Endothelial cell of hepatic sinusoid (primary cell): ENCODE data around the gene BBX.

Experiments used
- in situ Hi-C: cut with HindIII; loops from 2 replicates; pipeline ENCODE4 v1.10.0; 2017; ENCODE audit warnings: low sequenced_read_pairs

Gene BBX

GRCh38 chr3:107643038-107643883 lies 120.5 kb downstream of the BBX start:
- in situ Hi-C loops = no loop called here

DNA sequence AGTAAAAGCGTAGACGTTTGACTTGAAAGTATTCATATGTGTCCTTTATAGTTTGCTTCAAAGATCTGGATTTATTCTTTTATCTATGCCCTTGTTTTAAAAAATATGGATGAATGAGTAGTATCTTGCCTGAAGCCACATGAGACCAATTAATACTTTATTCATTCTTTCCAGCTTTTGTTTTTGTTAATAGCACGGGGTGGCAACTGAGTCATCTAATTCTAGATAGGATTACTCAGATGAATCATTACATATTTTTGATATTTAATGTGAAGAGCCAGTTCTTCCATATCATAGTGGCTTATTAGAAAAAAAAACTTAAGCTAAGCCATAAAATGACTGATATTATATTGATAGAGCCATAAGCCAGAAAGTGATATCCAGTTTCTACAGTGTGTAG lies 121.9 kb downstream of the BBX start:
- in situ Hi-C loops = no loop called here

DNA sequence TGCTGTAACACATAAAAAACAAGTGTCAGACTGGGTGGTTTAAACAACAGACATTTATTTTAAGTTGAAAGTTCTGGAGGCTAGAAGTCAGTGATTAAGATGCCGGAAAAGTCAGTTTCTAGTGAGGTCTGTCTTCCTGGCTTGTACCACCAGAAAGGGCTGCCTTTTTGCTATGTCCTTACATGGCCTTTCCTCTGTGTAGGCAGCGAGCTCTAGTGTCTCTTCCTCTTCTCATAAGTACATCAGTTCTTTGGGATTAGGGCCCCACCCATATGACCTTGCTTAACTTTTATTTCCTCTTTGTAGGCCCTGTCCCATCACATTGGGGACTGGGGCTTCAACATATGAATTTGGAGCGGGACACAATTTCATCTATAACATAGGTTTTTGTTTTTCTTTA lies 128.0 kb downstream of the BBX start:
- in situ Hi-C loops = no loop called here

DNA sequence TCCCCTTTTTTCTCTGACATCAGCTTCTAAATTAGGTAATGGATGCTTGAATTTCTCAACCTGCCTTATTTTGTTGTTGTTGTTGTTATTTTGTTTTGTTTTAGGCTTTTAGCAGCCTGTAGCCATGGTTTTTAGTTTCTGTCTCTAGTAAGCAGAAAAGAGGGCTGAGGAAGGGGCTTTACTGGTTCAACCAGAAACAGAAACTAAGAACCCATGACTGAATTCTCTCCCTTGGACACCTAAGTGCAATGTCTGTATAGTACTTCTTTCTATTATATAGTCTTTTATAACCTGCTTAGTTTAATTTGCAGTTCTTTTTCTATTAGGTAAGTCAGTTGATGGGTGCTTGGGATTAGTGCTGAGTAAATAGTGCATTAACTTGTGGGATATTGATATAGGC lies 129.0 kb downstream of the BBX start:
- in situ Hi-C loops = no loop called here

- in situ Hi-C loops = no loop called here
Observed at GRCh38 chr3:107654218-107654617, 131.5 kb downstream of the BBX start.

DNA sequence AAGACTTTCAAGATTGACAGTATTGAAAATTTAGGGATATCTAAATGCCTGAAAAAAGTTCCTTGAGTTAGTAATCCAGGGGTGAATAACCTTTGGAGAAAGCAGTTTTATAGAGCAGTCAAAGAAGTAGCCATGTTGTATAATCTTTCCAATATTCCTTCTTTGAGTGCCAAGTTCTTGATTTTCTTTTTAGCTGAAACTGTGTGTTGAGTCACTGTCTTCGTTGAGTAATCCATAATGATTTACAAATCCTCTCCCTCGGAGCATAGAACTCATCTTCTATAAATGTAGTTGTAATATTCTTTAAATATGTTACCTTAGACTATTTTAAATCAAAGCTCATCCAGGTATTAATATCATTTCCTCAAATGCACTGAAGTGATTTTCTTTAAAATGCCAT lies 135.2 kb downstream of the BBX start:
- in situ Hi-C loops = no loop called here

- in situ Hi-C loops = no loop called here
Observed at GRCh38 chr3:107660306-107660976, 137.7 kb downstream of the BBX start.

GRCh38 chr3:107661447-107662123 lies 138.8 kb downstream of the BBX start:
- in situ Hi-C loops = no loop called here

GRCh38 chr3:107662124-107662507 lies 139.4 kb downstream of the BBX start:
- in situ Hi-C loops = no loop called here

GRCh38 chr3:107662586-107662985 lies 139.8 kb downstream of the BBX start:
- in situ Hi-C loops = no loop called here

DNA sequence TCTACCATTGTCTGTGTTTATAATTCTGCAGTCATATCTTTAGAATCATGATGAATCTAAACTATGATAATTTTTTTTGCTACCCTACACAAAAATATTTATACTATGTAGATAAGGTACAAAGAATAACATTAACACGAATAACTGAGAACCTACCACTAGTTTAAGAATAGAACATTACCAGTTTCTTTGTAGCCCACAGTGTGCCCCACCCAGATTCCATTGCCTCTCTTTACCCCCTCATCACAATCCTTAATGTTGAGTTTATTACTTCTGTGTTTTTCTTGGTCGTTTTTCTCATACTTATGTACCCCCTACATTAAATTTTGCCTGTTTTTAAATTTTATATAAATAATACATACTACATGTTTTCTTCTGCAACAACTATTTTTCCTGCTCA lies 140.5 kb downstream of the BBX start:
- in situ Hi-C loops = no loop called here

GRCh38 chr3:107664614-107665013 lies 141.9 kb downstream of the BBX start:
- in situ Hi-C loops = no loop called here

- in situ Hi-C loops = no loop called here
Observed at GRCh38 chr3:107665351-107665750, 142.6 kb downstream of the BBX start.

GRCh38 chr3:107666853-107667252 lies 144.1 kb downstream of the BBX start:
- in situ Hi-C loops = no loop called here

GRCh38 chr3:107668416-107668815 lies 145.7 kb downstream of the BBX start:
- in situ Hi-C loops = no loop called here

DNA sequence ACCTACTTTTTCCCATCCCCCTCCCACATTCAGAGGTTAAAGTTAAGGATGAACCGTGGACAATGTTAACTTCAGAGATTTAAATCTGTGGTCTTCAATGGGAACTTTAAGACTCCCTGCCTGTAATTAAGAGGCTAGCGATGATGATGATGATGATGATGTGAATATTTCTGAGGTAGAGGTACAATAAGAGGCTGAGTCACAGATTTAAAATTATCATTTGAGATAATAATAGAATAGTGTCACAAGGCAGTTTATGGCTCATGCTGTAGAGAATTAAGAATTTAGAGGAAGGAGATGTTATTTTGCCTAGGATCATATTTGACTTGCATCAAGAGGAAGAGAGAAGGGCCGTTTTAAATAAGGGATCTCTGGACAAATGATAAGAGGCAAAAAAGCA lies 146.2 kb downstream of the BBX start:
- in situ Hi-C loops = no loop called here

DNA sequence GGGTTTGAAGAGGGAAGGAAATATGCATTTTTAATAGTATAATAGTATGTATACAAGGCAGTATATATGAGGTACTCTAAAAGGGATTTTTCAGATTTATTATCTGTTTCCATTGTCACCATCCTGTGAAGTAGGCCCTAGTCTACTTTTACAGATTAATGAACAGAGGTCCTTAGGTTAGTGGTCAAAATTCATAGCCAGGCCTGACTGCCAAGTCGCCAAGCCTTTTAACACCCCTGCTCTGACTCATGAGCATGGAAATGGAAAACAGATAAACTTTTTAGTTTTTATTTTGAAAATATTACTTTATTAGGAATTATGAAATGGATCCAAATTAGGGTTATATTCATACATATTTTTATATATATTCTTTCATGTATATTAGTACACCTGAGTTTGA lies 146.9 kb downstream of the BBX start:
- in situ Hi-C loops = no loop called here

- in situ Hi-C loops = no loop called here
Observed at GRCh38 chr3:107670986-107671385, 148.2 kb downstream of the BBX start.

DNA sequence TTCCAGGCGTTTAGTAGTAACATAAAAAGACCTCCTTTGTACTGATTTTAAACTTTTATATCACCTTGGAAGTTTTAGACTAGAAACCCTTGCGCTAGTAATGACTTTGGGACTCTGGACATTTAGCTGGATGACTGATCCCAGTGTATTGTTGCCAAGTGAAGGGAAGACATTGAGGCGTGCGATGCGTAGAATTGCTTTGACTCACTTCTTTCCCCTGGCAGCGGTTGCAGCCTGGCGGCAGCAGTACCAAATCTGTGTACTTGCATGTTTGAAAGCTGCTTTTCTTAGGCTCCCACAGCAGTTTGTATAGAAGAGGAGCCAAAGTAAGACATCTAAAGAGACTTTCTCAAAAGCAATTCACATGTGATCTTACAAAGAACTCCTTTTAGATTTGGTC lies 151.6 kb downstream of the BBX start:
- in situ Hi-C loops = no loop called here

- in situ Hi-C loops = loop anchor here (5.0 kb wide), 2 partner anchors 37 to 48 kb away; no protein-coding TSS in a partner anchor
Observed at GRCh38 chr3:107675233-107675900, 152.6 kb downstream of the BBX start.
